HEK293T (cell line): ENCODE measurements around the gene KLHL26.

Experiments
- ARNT ChIP-seq: fragments of 450-650 bp; IDR thresholded peaks from 2 replicates; pipeline ENCODE4 v1.6.1; 2017; ENCODE audit warnings: mild to moderate bottlenecking
- ELF4 ChIP-seq: fragments of 450-650 bp; IDR thresholded peaks from 2 replicates; pipeline ENCODE4 v1.6.1; 2017; ENCODE audit warnings: antibody characterized with exemption
- FOXA1 ChIP-seq: fragments of 450-650 bp; IDR thresholded peaks from 2 replicates; pipeline ENCODE4 v1.6.1; 2016; ENCODE audit warnings: mild to moderate bottlenecking
- FOXK2 ChIP-seq: fragments of 450-650 bp; IDR thresholded peaks from 2 replicates; pipeline ENCODE4 v1.6.1; 2016; ENCODE audit warnings: mild to moderate bottlenecking
- HDGF ChIP-seq: fragments of 450-650 bp; IDR thresholded peaks from 2 replicates; pipeline ENCODE4 v1.6.1; 2017; ENCODE audit warnings: antibody characterized with exemption, borderline replicate concordance
- SP1 ChIP-seq: fragments of 450-650 bp; IDR thresholded peaks from 2 replicates; pipeline ENCODE4 v1.6.1; 2017
- SUZ12 ChIP-seq: fragments of 450-650 bp; IDR thresholded peaks from 2 replicates; pipeline ENCODE4 v1.6.1; 2016; ENCODE audit warnings: mild to moderate bottlenecking
- ZNF384 ChIP-seq: fragments of 450-650 bp; IDR thresholded peaks from 2 replicates; pipeline ENCODE4 v1.6.1; 2016

DNA sequence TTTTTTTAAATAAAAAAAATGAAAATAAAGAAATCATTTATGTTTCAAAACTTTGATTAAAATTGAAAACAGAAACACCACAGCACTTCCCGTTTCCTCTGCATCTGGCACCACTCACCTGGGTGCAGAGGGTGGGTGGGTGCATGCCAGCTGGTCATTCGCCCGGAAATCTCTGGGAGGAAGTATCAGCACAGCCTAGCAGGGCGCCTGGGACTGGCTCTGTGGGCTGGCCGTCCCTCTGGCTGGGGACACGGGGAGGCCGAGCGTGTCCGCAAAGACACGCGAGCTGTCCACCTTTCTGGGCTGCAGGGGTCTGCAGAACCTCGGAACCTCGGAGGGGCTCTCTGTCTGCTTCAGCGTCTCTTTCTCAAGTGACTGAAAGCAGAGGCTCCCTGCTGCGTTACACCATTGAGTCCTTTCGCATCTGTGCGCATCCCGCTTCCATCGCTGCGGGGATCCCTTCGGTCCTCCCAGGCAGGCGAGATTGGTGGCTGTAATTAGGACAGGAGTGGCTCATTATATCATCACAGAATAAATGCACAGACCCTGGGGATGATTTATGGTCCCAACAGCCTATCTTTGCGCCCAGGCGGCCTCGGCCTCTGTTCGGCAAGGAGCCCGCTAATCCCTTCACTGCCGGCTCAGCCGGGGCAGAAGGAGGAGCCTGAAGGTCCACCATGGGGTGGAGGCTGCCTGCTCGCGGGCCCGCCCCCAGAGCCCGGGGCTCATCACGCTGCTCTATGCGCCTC lies 63.8 kb downstream of the KLHL26 start:
- TF ChIP-seq SP1 (no peak), ARNT (no peak), FOXK2 (no peak), HDGF (no peak), ELF4 (no peak), FOXA1 (no peak), ZNF384 (no peak), SUZ12 (no peak)
